MM.1S (cell line): ENCODE results near the gene TSPAN9.

Experiments
- EZH2 ChIP-seq: fragments of 300-600 bp; sonication (generic); optimal IDR thresholded peaks from 2 replicates; pipeline ENCODE3; 2017; ENCODE audit warnings: low read depth, mild to moderate bottlenecking, antibody characterized with exemption, low read length, mixed read lengths
- EZH2phosphoT487 ChIP-seq: fragments of 300-600 bp; sonication (generic); IDR thresholded peaks from 2 replicates; pipeline ENCODE4 v1.6.1; 2018; ENCODE audit warnings: antibody characterized with exemption, low read length
- TF ChIP-seq, protein P1 (sequence below): fragments of 300-600 bp; sonication (generic); IDR thresholded peaks from 2 replicates; pipeline ENCODE4 v1.5.1; 2016; ENCODE audit warnings: antibody characterized with exemption, low read length, mixed read lengths

DNA sequence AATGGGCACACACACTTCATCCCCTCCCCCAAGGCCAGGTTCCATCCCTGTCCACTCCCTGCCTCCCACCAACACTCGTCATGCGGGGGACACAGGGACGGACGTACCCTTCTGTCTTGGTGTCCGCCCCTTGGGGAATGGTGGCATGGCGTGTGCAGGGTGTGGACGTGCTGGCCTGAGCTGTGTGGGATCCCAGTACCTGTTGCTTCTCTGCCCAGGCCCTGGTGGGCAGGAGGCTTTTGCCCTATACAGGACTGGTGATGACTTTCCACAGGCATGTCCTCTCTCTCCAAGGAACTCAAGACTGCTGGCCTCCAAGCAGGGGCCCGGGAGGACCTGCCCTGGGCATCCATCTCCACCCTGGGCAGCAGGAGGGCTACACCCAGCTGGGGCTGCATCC lies 218.0 kb downstream of the TSPAN9 start:
- TF ChIP-seq, protein P1, sequence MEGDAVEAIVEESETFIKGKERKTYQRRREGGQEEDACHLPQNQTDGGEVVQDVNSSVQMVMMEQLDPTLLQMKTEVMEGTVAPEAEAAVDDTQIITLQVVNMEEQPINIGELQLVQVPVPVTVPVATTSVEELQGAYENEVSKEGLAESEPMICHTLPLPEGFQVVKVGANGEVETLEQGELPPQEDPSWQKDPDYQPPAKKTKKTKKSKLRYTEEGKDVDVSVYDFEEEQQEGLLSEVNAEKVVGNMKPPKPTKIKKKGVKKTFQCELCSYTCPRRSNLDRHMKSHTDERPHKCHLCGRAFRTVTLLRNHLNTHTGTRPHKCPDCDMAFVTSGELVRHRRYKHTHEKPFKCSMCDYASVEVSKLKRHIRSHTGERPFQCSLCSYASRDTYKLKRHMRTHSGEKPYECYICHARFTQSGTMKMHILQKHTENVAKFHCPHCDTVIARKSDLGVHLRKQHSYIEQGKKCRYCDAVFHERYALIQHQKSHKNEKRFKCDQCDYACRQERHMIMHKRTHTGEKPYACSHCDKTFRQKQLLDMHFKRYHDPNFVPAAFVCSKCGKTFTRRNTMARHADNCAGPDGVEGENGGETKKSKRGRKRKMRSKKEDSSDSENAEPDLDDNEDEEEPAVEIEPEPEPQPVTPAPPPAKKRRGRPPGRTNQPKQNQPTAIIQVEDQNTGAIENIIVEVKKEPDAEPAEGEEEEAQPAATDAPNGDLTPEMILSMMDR, result no peak
- TF ChIP-seq EZH2, result no peak
- TF ChIP-seq EZH2phosphoT487, result no peak
